NCI-H82 (cell line): ENCODE results near the gene RBM6.

Experiments
- DNase-seq: peaks from one replicate; lab custom pipeline; 2025; lab: John Stamatoyannopoulos, UW

Gene RBM6

DNA sequence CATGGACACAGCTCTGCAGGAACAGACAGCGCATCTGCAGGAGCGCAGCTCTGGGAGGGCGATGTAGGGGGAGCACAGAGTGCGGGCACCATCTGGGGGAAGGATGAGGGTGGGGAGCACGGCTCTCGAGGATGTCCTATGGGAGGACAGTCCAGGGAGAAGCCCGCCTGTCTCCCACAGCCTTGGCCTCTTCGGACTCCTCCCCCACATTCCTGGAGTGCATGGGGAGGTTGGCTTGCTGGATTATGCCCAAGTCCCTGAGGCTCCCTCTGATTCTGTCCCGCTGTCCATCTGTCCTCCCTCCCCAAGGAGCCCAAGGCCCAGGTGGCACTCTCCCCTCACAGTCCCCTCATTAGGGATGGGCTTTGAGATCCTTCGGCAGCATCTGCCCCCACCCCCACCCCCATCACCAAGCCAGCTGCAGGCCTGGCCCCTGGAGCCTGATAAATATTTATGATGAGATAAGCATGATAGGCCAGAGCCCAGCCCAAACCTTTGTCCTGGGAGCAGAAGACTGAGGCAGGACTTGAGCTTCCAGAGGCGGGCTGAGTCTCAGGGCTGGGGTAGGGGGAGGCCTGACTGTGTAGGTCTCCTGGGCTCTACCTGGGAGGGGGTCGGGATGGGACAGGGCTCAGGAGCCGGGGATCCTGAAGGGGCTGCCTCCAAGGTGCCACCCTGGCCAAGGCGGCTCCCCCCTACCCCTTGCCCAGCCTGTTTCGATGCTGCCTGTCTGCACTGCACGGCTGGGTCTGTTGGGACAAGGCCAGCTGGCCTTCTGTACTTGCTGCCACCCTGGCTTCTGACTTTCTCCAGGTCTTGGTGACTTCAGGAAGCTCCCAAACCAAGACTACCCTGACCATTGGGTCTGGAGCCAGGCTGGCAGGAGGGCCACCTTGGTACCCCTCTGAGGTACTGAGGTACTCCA, 186.6 kb downstream of the RBM6 start:
- DNase-seq = peak; percentile 98
